DLD1 (cell line): ENCODE measurements around the gene NDUFV1.
"Not testable (repeated sequence)": the region's sequence is repeated elsewhere in the genome, so short reads cannot be mapped to it uniquely, and the experiment has no call there.

Source experiments
- in situ Hi-C: cut with HindIII; loops from 2 replicates; pipeline ENCODE4 v1.10.0; 2017; ENCODE audit warnings: low sequenced_read_pairs

The NDUFV1 gene

DNA sequence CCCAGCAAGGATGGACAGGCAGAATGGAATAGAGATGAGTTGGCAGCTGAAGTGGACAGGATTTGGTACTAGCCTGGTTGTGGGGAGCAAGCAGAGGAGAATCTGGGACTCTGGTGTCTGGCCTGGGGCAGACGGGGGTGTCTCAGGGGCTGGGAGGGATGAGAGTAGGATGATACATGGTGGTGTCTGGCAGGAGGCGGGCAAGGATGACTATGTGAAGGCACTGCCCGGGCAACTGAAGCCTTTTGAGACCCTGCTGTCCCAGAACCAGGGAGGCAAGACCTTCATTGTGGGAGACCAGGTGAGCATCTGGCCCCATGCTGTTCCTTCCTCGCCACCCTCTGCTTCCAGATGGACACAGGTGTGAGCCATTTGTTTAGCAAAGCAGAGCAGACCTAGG is 20.8 kb upstream of the NDUFV1 start:
- in situ Hi-C loops: no loop called here

DNA sequence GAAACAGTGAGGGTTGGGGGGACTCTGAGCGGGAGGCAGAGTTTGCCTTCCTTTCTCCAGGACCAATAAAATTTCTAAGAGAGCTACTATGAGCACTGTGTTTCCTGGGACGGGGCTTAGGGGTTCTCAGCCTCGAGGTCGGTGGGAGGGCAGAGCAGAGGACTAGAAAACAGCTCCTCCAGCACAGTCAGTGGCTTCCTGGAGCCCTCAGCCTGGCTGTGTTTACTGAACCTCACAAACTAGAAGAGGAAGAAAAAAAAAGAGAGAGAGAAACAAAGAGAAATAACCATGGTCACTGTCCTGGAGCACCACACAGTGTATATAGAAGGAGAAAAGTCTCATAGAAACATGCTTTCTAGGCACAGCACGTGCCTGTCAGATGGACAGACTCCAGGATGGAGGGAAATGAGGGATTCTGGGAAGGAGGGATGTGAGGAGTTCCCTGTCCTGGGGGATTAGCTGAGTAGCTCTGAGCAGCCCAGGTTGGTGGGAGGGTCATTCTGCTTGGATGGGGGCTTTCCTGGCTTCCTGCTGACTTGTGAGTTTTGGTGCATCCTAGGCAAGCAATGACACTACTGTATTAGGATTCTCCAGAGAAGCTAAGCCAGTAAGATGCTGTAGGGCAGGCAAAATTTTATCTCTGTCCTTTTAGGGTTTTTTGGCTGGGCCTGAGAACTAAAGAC is 20.0 kb upstream of the NDUFV1 start:
- in situ Hi-C loops: no loop called here

DNA sequence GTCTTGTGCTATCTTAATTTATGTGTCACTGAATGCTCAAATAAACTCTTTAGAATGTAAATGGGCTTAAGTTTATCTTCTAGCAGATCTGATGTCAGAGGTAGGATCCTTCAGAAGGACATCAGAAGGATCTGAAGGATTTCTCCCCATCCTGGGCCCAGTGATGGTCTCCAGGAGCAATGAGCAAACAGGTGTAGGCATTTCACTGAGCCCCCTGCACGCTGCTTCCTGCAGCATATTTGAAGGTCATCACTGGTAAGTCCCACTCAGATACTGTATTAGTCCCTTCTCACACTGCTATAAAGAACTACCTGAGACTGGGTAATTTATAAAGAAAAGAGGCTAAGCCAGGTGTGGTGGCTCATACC is 18.6 kb upstream of the NDUFV1 start:
- in situ Hi-C loops: no loop called here

DNA sequence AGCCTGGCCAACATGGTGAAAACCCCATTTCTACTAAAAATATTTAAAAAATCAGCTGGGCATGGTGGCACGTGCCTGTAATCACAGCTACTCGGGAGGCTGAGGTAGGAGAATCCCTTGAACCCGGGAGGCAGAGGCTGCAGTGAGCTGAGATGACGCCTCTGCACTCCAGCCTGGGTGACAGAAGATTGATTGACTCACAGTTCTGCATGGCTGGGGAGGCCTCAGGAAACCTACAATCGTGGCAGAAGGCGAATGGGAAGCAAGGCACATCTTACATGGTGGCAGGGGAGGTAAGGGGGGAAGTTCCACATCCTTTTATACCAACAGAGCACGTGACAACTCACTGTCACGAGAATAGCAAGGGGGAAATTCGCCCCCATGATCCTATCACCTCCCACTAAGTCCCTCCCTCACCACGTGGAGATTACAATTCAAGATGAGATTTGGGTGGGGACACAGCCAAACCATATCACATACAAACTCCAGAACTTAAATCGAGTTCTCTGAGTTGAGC is 17.8 kb upstream of the NDUFV1 start:
- in situ Hi-C loops: not testable (repeated sequence)

DNA sequence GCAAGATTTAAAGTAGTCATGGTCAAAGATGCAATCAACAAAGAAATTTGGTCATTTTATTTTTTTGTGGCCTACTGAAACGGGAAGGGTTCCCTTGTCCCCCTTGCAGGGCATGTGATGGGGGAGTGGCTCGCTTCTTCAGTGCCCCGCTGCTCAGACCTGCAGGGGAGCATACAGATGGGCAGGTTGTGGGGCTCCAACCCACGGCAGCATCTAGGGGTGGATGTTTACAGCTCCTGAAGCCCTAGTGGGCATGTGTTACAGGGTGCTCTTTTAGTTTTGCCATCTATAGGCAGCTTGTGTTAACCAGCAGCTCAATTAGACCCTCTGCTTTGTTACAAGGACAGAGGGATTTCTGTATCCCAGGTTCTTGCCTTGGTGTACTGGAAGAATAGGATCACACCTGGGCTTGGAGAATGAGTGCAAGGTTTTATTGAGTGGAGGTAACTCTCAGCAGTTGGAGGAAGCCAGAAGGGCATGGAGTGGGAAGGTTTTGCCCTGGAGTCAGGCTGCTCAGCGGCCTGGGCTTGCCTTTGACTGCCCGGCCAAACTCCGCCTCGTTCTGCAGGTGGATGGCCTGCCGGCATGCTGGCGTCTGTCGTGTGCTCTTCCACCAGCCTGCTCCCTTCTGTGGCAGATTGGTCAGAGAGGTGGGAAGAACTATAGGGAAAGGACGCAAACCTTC is 13.7 kb upstream of the NDUFV1 start:
- in situ Hi-C loops: no loop called here

DNA sequence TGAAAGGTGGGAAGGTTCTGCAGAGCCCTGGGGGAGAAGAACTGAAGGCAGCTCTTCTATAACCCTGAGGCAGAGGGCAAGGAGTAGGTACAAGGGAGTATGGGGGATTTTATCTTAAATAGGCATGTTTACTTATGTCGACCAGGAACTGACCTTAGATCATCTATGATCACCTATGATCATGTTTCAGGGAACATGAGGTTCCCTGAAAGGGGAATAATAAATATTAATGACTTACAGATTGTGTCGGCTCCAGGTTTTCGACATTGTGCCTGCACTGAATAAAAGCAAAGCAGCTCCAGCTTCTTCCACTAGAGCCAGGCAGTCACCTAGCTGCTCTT is 13.2 kb upstream of the NDUFV1 start:
- in situ Hi-C loops: no loop called here

DNA sequence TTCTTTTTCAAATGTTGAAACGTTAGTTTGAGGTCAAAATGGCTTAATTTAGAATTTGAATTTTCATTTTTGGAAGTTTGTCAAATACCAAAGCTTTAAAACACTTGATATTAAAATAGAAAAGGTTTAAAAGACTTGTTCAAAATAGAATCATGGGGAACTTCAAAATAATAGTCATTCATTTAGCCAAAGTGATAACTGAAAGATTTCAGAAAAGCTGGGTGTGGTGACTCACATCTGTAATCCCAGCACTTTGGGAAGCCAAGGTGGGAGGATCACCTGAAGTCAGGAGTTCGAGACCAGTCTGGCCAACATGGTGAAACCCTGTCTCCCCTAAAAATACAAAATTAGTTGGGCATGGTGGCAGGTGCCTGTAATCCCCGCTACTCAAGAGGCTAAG is 12.3 kb upstream of the NDUFV1 start:
- in situ Hi-C loops: no loop called here

DNA sequence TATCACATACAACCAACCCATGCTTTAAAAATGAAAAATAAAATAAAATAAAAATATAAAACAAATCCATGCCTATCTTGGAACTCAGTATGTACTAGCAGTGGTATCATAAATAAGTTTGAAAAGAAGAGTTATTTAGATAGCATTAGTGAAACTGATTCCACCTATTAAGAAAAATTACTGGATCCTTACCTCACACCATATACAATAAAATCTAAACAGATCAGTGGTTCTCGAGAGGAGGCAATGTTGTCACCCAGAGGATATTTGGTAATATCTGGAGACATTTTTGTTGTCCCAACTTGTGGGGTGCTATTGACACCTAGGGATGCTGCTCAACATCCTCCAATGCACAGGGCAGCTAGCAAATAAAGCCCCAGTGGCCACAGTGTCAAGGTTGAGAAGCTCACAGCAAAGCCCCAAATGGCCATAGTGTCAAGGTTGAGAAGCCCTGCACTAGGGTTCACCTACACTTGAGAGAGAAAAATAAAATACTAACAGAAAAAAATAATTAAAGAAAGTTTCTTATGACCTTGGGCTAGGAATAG is 9.9 kb upstream of the NDUFV1 start:
- in situ Hi-C loops: no loop called here

DNA sequence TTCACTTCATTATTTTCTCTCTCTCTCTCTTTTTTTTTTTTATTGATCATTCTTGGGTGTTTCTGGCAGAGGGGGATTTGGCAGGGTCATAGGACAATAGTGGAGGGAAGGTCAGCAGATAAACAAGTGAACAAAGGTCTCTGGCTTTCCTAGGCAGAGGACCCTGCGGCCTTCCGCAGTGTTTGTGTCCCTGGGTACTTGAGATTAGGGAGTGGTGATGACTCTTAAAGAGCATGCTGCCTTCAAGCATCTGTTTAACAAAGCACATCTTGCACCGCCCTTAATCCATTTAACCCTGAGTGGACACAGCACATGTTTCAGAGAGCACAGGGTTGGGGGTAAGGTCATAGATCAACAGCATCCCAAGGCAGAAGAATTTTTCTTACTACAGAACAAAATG is 9.3 kb upstream of the NDUFV1 start:
- in situ Hi-C loops: not testable (repeated sequence)

DNA sequence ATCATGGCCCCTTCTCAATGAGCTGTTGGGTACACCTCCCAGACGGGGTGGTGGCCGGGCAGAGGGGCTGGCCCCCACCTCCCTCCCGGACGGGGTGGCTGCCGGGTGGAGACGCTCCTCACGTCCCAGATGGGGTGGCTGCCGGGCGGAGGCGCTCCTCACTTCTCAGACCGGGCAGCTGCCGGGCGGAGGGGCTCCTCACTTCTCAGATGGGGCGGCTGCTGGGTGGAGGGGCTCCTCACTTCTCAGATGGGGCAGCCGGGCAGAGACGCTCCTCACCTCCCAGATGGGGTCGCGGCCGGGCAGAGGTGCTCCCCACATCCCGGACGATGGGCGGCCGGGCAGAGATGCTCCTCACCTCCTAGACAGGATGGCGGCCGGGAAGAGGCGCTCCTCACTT is 8.8 kb upstream of the NDUFV1 start:
- in situ Hi-C loops: not testable (repeated sequence)

DNA sequence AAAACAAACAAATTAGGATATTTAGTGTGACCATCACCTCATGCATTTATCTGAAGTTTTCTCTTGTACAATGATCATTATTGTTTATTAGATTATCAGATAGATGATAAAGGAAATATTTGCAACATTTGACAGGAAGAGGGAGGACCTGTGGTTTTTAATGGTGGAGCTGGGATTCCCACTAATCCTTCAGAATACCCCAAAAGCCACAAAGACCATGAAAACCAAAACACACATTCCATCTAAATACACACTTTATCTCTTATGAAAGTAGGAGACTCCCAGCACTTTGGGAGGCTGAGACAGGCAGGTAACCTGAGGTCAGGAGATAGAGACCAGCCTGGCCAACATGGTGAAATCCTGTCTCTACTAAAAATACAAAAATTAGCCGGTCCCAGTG is 7.6 kb upstream of the NDUFV1 start:
- in situ Hi-C loops: no loop called here

DNA sequence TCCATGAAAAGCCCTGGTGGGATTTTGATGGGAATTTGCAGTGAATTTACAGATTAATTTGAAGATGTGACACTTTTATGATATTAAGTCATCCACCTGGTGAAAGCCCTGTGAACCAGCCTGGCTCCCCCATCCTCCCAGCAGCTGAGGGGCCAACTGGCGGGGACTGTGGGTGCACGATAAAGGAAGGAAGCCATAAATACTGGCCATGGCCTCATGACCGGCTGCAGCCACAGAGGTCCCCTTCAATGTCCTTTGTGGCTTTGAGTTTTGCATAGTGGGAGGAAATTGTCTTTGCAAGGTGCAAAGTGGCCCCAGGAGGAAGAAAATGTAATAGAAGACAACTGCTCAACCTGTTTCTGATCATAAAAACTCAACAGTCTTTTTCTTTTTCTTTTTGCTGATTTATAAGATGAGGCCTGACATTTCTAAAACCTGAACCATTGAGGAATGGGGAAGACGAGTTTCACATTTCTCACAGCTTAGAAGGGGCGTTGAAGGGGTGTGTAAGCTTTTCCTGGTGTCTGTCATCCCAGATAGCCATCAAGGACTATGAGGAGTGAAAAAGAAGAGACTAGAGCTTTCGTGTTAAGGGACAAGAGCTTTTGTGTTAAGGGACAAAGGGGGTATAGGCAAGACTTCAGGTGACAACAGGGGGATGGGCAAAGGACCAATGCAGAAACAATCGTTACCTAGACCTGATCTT is 6.3 kb upstream of the NDUFV1 start:
- in situ Hi-C loops: no loop called here

DNA sequence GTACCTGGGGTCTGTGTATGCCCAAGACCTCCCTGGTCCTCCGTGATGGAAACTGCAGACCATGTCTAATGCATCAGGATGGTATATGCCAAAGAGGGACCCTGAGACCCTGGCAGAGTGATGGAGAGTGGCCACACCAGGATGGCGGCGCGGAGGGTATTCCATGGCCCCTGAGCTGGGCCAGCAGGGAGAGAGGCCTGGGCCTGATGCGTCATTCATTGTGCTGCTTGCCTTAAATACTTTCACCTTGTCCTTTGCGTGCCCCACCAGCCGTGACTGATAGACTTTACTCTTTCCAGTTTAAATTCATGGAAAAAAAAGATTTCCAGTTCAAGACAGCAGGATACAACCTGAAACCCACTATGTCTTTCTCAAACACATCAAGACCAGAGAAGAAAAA is 5.6 kb upstream of the NDUFV1 start:
- in situ Hi-C loops: no loop called here

DNA sequence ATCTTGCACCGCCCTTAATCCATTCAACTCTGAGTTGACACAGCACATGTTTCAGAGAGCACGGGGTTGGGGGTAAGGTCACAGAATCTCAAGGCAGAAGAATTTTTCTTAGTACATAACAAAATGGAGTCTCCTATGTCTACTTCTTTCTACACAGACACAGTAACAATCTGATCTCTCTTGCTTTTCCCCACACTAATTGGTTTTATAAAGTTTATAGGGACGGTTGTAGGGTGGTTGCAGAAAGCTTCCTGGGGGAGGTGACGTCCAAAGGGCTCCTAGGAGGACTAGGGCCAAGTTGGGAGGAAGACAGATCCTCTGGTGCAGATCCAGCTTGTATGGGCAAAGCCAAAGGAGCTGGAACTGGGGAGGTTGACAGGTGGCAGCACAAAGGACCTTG is 2.6 kb upstream of the NDUFV1 start:
- in situ Hi-C loops: not testable (repeated sequence)

DNA sequence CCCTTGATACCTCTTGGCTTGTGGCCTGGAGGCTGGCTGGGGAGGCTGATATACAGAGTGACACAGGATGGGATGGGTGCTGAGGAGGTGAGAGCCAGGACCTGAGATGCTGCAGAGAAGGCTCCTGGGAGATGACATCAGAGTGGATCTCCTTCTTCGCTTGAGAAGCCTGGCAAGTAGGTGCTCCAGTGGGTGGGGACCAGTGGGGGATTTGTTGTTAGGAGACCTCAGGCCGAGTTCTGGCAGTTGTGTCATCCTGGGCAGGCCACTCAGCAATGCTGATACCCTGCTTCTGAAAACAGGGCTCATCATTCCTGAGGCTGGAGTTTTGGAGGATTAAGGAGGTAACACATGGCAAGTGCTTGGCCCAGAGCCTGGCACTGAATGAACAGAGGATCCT is 1.9 kb upstream of the NDUFV1 start:
- in situ Hi-C loops: no loop called here

DNA sequence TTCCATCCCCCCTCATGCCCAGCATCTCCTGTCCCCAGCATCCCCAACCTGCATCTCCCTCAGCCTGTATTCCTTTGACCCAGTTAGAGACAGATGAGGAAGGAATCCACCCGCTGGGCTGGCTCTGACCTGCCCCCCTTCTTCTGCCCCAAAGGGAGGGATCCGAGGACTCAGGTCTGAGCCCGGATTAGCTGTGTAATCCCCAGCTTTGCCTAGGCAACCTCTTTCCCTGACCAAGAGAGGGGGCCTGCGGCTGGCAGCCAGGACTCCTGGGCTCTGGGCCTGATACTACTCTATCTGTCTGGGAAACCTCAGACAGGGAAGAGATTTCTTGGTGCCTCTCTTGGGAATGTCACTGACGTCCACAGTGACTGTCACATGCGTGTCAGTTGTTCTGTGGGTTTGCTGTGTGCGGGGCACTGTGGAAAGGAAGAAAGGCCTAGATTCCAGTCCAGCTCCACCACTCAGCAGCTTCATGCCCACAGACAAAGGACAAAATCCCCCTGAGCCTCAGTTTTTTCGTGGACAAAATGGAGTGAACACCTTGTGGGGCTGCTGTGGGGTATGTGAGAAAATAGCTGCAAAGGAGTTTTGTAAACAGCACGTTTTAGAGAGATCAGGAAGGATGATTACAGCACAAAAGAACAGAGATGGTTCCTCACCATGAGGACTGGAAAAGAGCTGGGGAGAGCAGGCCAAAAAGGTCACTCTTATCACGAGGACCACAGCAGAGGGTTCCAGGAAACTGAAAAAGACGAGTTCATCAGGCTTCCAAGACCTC is 1.3 kb upstream of the NDUFV1 start:
- in situ Hi-C loops: no loop called here

DNA sequence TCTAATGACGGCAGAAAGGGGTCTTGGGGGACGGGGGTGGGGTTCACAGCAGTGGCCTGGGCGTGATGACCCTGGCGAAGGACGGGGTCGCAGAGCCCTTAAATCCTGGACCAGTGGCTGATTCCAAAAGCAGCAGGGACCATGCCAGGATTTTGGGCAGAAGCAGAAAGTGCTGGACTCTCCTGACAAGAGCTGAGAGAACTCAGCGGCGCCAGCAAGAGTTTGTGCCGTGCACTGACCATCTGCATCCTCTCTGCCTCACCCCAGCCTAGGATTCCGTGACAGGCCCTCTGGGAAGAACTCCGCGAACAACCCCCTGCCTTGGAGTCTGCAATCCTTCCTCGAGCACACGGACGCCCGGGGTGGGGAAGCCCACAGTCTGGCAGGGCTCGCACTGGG is 644 bp upstream of the NDUFV1 start:
- in situ Hi-C loops: no loop called here

DNA sequence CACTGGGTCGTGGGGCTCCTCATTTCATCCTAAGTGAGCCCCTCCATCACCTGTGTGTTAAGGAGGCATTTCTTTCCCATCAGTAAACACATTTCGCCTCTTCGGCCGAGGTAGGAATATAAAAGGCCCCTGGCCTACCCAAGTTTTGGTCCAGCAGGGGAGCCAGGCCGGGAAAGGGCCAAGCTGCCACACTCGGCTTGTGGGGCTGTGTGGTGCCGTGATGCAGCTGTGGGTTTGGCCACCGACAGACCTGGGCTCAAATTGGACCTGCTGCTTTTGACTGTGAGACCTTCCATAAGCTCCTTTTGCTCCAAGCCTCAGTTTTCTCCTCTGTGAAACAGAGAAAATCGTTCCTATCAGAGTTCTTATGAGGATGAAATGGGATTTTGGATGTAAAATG is 771 bp downstream of the NDUFV1 start:
- in situ Hi-C loops: no loop called here

DNA sequence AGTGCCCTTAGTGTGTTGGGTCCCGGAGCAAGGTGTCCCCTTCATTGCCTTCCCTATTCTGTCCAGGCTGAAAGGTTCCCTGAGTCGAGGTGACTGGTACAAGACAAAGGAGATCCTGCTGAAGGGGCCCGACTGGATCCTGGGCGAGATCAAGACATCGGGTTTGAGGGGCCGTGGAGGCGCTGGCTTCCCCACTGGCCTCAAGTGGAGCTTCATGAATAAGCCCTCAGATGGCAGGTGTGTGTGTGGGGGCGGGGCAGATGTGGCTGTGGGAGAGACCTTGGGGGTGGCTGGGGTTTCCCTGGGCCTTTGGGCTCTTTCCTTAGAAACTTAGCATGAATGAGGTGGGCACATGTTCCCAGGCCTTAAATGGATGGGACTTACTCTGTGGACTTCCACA is 1.8 kb downstream of the NDUFV1 start:
- in situ Hi-C loops: no loop called here

DNA sequence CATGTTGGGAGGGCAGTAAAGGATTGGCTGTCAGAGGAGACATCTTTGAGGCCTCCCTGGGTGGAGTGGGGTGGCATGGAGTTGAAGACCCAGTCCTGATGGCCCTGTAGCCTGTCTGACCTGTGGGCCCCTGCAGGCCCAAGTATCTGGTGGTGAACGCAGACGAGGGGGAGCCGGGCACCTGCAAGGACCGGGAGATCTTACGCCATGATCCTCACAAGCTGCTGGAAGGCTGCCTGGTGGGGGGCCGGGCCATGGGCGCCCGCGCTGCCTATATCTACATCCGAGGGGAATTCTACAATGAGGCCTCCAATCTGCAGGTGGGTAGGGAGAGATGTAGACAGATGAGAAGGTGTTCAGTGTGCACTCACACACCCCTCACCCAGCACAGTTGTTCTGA is 2.6 kb downstream of the NDUFV1 start:
- in situ Hi-C loops: no loop called here

DNA sequence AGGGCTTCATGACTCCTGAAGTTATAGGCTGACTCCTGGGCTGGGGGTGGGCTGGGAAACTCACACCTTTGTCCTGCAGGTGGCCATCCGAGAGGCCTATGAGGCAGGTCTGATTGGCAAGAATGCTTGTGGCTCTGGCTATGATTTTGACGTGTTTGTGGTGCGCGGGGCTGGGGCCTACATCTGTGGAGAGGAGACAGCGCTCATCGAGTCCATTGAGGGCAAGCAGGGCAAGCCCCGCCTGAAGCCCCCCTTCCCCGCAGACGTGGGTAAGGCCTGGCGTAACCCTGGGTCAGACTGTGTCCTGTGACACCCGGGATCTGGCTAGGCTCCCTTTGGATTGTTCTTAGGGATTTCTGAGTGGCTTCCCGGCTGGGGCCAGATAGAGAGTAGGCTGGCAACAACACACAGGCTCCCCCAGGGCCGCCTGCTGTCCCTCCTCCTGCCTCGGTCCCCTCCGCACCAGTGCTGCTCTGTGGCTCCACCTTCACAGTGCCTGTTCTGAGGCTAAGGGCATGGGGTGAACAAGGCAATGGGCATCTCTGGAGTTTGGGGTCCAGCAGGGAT is 3.6 kb downstream of the NDUFV1 start:
- in situ Hi-C loops: no loop called here
